Measurements from ENCODE around the gene ICAM4.

DNA sequence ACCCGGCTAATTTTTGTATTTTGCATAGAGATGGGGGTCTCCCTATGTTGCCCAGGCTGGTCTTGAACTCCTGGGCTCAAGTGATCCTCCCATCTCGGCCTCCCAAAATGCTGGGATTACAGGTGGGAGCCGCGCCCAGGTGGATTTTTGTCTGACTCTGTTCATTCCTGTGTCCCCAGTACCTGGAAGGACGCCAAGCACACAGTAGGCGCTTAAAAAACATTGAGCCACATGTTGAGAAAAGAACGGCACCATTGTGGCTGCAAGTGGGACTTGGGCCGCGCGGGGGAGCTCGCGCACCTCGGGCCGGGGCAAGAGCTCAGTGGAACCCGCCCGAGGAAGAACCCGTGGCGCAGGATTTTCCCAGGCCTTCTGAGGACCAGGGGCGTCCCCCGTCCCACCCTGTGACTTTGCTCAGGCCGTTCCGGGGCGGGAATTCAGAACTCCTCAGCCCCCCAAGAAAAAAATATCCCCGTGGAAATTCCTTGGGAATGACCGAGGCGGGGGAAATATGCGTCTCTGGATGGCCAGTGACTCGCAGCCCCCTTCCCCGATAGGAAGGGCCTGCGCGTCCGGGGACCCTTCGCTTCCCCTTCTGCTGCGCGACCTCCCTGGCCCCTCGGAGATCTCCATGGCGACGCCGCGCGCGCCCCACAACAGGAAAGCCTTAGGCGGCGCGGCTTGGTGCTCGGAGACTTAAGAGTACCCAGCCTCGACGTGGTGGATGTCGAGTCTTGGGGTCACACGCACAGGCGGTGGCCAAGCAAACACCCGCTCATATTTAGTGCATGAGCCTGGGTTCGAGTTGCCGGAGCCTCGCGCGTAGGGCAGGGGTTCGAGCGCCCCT is 17.2 kb upstream of the ICAM4 start:
- TF ChIP-seq, protein P1, sequence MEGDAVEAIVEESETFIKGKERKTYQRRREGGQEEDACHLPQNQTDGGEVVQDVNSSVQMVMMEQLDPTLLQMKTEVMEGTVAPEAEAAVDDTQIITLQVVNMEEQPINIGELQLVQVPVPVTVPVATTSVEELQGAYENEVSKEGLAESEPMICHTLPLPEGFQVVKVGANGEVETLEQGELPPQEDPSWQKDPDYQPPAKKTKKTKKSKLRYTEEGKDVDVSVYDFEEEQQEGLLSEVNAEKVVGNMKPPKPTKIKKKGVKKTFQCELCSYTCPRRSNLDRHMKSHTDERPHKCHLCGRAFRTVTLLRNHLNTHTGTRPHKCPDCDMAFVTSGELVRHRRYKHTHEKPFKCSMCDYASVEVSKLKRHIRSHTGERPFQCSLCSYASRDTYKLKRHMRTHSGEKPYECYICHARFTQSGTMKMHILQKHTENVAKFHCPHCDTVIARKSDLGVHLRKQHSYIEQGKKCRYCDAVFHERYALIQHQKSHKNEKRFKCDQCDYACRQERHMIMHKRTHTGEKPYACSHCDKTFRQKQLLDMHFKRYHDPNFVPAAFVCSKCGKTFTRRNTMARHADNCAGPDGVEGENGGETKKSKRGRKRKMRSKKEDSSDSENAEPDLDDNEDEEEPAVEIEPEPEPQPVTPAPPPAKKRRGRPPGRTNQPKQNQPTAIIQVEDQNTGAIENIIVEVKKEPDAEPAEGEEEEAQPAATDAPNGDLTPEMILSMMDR (IDR thresholded peaks at IDR 0.05; ENCODE audit: low read depth, low read length): peak; percentile 100
- TF ChIP-seq POLR2A (IDR thresholded peaks at IDR 0.05; ENCODE audit: extremely low read depth, insufficient read length): no peak
- TF ChIP-seq, protein P2, sequence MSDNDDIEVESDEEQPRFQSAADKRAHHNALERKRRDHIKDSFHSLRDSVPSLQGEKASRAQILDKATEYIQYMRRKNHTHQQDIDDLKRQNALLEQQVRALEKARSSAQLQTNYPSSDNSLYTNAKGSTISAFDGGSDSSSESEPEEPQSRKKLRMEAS (IDR thresholded peaks at IDR 0.05; ENCODE audit: low read depth, low read length): no peak
- TF ChIP-seq MYC (IDR thresholded peaks at IDR 0.05; ENCODE audit: low read depth, low read length): no peak

Measured in NB4 (cell line).